C4-2B (cell line): ENCODE results near the gene MICAL3.

ENCODE experiments used
- ZFX ChIP-seq: fragments of 450-650 bp; IDR thresholded peaks from 2 replicates; pipeline ENCODE4 v1.6.1; 2017
- TF ChIP-seq, protein P1 (sequence below): fragments of 450-650 bp; conservative IDR thresholded peaks from 2 replicates; pipeline ENCODE4 v1.5.1; 2017; ENCODE audit warnings: mild to moderate bottlenecking

DNA sequence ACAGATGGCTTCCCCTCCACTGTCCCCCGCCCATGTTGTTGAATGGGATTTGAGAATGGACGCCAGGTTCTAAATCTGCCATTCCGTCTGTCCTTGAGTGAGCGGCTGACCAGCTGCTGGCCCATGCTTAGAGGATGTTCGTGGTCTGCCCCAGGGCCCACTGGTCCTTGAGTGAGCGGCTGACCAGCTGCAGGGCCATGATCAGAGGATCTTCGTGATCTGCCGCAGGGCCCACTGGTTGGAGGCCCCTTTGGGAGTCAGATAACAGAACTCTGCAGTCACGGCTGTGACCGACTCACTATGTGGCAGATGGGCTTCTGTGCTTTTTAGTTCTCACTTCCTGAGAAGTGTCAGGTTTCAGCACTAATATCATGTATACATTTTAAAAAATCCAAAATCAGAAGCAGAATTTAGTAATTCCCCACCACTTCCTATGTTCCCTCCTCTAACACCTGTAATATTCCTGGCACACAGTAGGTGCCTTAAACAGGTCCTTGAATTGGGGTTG is 54.1 kb downstream of the MICAL3 start:
- TF ChIP-seq, protein P1, sequence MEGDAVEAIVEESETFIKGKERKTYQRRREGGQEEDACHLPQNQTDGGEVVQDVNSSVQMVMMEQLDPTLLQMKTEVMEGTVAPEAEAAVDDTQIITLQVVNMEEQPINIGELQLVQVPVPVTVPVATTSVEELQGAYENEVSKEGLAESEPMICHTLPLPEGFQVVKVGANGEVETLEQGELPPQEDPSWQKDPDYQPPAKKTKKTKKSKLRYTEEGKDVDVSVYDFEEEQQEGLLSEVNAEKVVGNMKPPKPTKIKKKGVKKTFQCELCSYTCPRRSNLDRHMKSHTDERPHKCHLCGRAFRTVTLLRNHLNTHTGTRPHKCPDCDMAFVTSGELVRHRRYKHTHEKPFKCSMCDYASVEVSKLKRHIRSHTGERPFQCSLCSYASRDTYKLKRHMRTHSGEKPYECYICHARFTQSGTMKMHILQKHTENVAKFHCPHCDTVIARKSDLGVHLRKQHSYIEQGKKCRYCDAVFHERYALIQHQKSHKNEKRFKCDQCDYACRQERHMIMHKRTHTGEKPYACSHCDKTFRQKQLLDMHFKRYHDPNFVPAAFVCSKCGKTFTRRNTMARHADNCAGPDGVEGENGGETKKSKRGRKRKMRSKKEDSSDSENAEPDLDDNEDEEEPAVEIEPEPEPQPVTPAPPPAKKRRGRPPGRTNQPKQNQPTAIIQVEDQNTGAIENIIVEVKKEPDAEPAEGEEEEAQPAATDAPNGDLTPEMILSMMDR: no peak
- TF ChIP-seq ZFX: no peak
